HepG2 (cell line): ENCODE results near the gene ABT1. TPM values are rescaled to one million over a fixed set of nuclear protein-coding genes. Genes with fewer than 3 reads are reported as not detected.

Experiments
- AHDC1 ChIP-seq: sonication (generic); formaldehyde crosslinking; IDR thresholded peaks from 2 replicates; pipeline ENCODE4 v1.5.1; 2020; ENCODE audit warnings: mild to moderate bottlenecking, missing genetic modification reagents, borderline replicate concordance
- ARID5B ChIP-seq: IDR thresholded peaks from 2 replicates; pipeline ENCODE4 v1.4.0; 2020; ENCODE audit warnings: mild to moderate bottlenecking, missing genetic modification reagents
- EZH2 ChIP-seq: conservative IDR thresholded peaks from 2 replicates; pipeline ENCODE4 v1.6.1; 2012; ENCODE audit warnings: mild to moderate bottlenecking, low read depth, low read length, moderate library complexity
- GATAD2A ChIP-seq: IDR thresholded peaks from 2 replicates; pipeline ENCODE4 v1.6.1; 2016
- MAFF ChIP-seq: IDR thresholded peaks from 2 replicates; pipeline ENCODE4 v1.6.1; 2011; ENCODE audit warnings: low read depth, low read length, improper control_type of control experiment
- NR2F1 ChIP-seq, 2 experiments: fragments of 450-650 bp in 1 of 2; formaldehyde crosslinking in 1 of 2; IDR thresholded peaks; 2 replicates each; pipeline versions ENCODE4 v1.5.0 to v1.6.1; 2016 to 2020; ENCODE audit warnings: mild to moderate bottlenecking in 1 of 2, missing compliant biosample characterization in 1 of 2, missing genetic modification reagents in 1 of 2, moderate library complexity in 1 of 2
- PHB2 ChIP-seq: fragments of 450-650 bp; IDR thresholded peaks from 2 replicates; pipeline ENCODE4 v1.6.1; 2018; ENCODE audit not compliant: partially characterized antibody
- RELA ChIP-seq: sonication (generic); formaldehyde crosslinking; IDR thresholded peaks from 2 replicates; pipeline ENCODE4 v1.4.0; 2020; ENCODE audit warnings: missing genetic modification reagents
- ZNF121 ChIP-seq: sonication (generic); formaldehyde crosslinking; IDR thresholded peaks from 2 replicates; pipeline ENCODE4 v1.5.0; 2020; ENCODE audit warnings: mild to moderate bottlenecking, missing genetic modification reagents
- ZNF160 ChIP-seq: sonication (generic); formaldehyde crosslinking; IDR thresholded peaks from 2 replicates; pipeline ENCODE4 v1.8.0; 2022; ENCODE audit warnings: mild to moderate bottlenecking, inconsistent platforms, missing genetic modification reagents
- ZNF292 ChIP-seq: sonication (generic); formaldehyde crosslinking; IDR thresholded peaks from 2 replicates; pipeline ENCODE4 v1.8.1; 2022; ENCODE audit warnings: mild to moderate bottlenecking, low read depth, missing genetic modification reagents, borderline replicate concordance
- ZNF512B ChIP-seq: sonication (generic); formaldehyde crosslinking; IDR thresholded peaks from 2 replicates; pipeline ENCODE4 v1.5.1; 2020; ENCODE audit warnings: missing genetic modification reagents, mild to moderate bottlenecking, borderline replicate concordance
- ZSCAN20 ChIP-seq: sonication (generic); formaldehyde crosslinking; IDR thresholded peaks from 2 replicates; pipeline ENCODE4 v1.4.0; 2020; ENCODE audit warnings: missing genetic modification reagents, mild to moderate bottlenecking, borderline replicate concordance
- polyA plus RNA-seq, 8 experiments: library from polyadenylated mRNA; depleted of rRNA in 3 of 8; stranded (reverse) in 7 of 8; unstranded in 1 of 8; fragments of >200 nt; fragmentation: Illumina TruSeq in 4 of 8; extraction: Trizol in 4 of 8; gene quantifications; 2 replicates each; pipeline versions ENCODE4 v1.2.1 to v1.2.3, GENCODE V29; 2011 to 2016; ENCODE audit warnings: low read depth in 4 of 8, missing spikeins in 1 of 8, mixed read lengths in 1 of 8; ENCODE audit not compliant: insufficient read depth in 1 of 8
- total RNA-seq, 5 experiments: library from RNA; depleted of rRNA; stranded (reverse); fragments of >200 nt; fragmentation: Illumina TruSeq; extraction: Trizol; gene quantifications; 2 replicates each; pipeline ENCODE4 v1.2.3, GENCODE V29; 2016; ENCODE audit warnings: low read depth in 1 of 5
- TF ChIP-seq, protein P1 (sequence below): sonication (generic); formaldehyde crosslinking; IDR thresholded peaks from 2 replicates; pipeline ENCODE4 v1.9.0; 2022; ENCODE audit warnings: missing genetic modification reagents, mild to moderate bottlenecking, borderline replicate concordance

The ABT1 gene
- total and polyA plus RNA-seq, 2 of the 13 experiments (the other 11 are each of a cell fraction or from before 2014, with no cell fraction given), result 38.4 TPM

GRCh38 chr6:26553635-26554446 is 42.9 kb upstream of the ABT1 start (continued):
- TF ChIP-seq, protein P1, sequence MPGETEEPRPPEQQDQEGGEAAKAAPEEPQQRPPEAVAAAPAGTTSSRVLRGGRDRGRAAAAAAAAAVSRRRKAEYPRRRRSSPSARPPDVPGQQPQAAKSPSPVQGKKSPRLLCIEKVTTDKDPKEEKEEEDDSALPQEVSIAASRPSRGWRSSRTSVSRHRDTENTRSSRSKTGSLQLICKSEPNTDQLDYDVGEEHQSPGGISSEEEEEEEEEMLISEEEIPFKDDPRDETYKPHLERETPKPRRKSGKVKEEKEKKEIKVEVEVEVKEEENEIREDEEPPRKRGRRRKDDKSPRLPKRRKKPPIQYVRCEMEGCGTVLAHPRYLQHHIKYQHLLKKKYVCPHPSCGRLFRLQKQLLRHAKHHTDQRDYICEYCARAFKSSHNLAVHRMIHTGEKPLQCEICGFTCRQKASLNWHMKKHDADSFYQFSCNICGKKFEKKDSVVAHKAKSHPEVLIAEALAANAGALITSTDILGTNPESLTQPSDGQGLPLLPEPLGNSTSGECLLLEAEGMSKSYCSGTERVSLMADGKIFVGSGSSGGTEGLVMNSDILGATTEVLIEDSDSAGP (CRISPR knock-in tag), result no peak
- TF ChIP-seq MAFF (no peak), GATAD2A (peak; percentile 83), ZNF512B (0 out of 2 replicates have a peak, but pooled peaks have one; percentile 28), ZNF160 (CRISPR knock-in tag) (no peak), NR2F1 (CRISPR knock-in tag; IDR thresholded peaks at IDR 0.05) (no peak), ZNF121 (CRISPR knock-in tag) (0 out of 2 replicates have a peak, but pooled peaks have one; percentile 4), EZH2 (no peak), ARID5B (CRISPR knock-in tag) (peak; percentile 69), PHB2 (no peak), ZNF292 (CRISPR knock-in tag) (no peak), ZSCAN20 (CRISPR knock-in tag) (no peak), AHDC1 (CRISPR knock-in tag) (no peak), RELA (CRISPR knock-in tag) (no peak)
